AG04450 (cell line): ENCODE results near the gene PRDM2. TPM values are rescaled to one million over a fixed set of nuclear protein-coding genes. Genes with fewer than 3 reads are reported as not detected.
"Not testable (repeated sequence)": the region's sequence is repeated elsewhere in the genome, so short reads cannot be mapped to it uniquely, and the experiment has no call there.

Experiments used
- CTCF ChIA-PET: fragments of 300-600, 350-600 bp; formaldehyde crosslinking; extraction: SDS; loops from one replicate; lab custom pipeline; 2022; ENCODE audit warnings: antibody characterized with exemption, inconsistent platforms; lab: Charles Lee
- POLR2A ChIA-PET: fragments of 350-600 bp; formaldehyde crosslinking; extraction: SDS; loops from one replicate; lab custom pipeline; 2021; ENCODE audit warnings: antibody characterized with exemption, inconsistent platforms; lab: Yijun Ruan, JAX
- DNase-seq: peaks from one replicate; pipeline ENCODE4 v3.0.0-alpha.2; 2011; ENCODE audit warnings: low read depth, low spot score
- H3K27ac ChIP-seq: one replicate; pipeline ENCODE4 v1.5.1; 2012; ENCODE audit warnings: low read depth, low read length, control low read depth
- H3K27me3 ChIP-seq: one replicate; pipeline ENCODE4 v1.6.0; 2012; ENCODE audit warnings: low read length; ENCODE audit not compliant: control insufficient read depth, insufficient read depth
- H3K4me3 ChIP-seq: 2 replicates; pipeline ENCODE4 v1.5.1; 2011; ENCODE audit warnings: mild to moderate bottlenecking, low read depth, low read length, control low read depth
- H3K9me3 ChIP-seq: 2 replicates; pipeline ENCODE4 v1.5.1; 2012; ENCODE audit warnings: low read length; ENCODE audit not compliant: control insufficient read depth, insufficient read depth
- CTCF ChIP-seq: IDR thresholded peaks from 2 replicates; pipeline ENCODE4 v1.5.1; 2011; ENCODE audit warnings: low read depth, low read length, control low read depth, inconsistent platforms
- polyA plus RNA-seq: library from polyadenylated mRNA; depleted of rRNA; stranded (reverse); fragments of >200 nt; gene quantifications from 2 replicates; pipeline ENCODE4 v1.2.3, GENCODE V29; 2011

The PRDM2 gene
- polyA plus RNA-seq, 1 experiment: 16.4 TPM

GRCh38 chr1:13681921-13682320 lies 18.1 kb upstream of the PRDM2 start:
- H3K4me3 ChIP-seq: no peak overlapping the region
- ChIA-PET POLR2A (no interaction called here), CTCF (no interaction called here)
- no peaks in the 10 kb centered on the region for H3K27me3 ChIP-seq
- no peak for TF ChIP-seq CTCF
- no peaks in the 10 kb centered on the region for H3K9me3 ChIP-seq
- DNase-seq: no peak
- no peak overlapping the region for H3K27ac ChIP-seq

GRCh38 chr1:13682444-13682843 lies 17.5 kb upstream of the PRDM2 start:
- no peaks in the 10 kb centered on the region for H3K27me3 ChIP-seq
- no peaks in the 10 kb centered on the region for H3K9me3 ChIP-seq
- CTCF ChIA-PET: no interaction called here
- DNase-seq: no peak
- H3K4me3 ChIP-seq: no peak overlapping the region
- no peak for TF ChIP-seq CTCF
- H3K27ac ChIP-seq: no peak overlapping the region
- POLR2A ChIA-PET: no interaction called here

GRCh38 chr1:13683206-13683605 lies 16.8 kb upstream of the PRDM2 start:
- Histone ChIP-seq H3K27ac (no peak overlapping the region), H3K27me3 (no peaks in the 10 kb centered on the region), H3K4me3 (no peak overlapping the region), H3K9me3 (no peaks in the 10 kb centered on the region)
- ChIA-PET POLR2A (no interaction called here), CTCF (no interaction called here)
- TF ChIP-seq CTCF: no peak
- DNase-seq: no peak

GRCh38 chr1:13687151-13687715 lies 12.8 kb upstream of the PRDM2 start:
- TF ChIP-seq CTCF: no peak
- CTCF ChIA-PET: interaction anchor here (1.4 kb wide), 1 partner anchor 22 kb away, joined by 5 read pairs; no protein-coding TSS in a partner anchor

GRCh38 chr1:13693094-13693493 lies 6.9 kb upstream of the PRDM2 start:
- CTCF ChIA-PET: interaction anchor here (0.7 kb wide), 1 partner anchor 84 kb away, joined by 3 read pairs; no protein-coding TSS in a partner anchor
- H3K4me3 ChIP-seq, H3K27ac ChIP-seq, DNase-seq, POLR2A ChIA-PET, H3K9me3 ChIP-seq, H3K27me3 ChIP-seq: not testable (repeated sequence)

More at GRCh38 chr1:13687151-13687715, 12.8 kb upstream of the PRDM2 start:
- Histone ChIP-seq H3K27ac (no peak overlapping the region), H3K27me3 (no peaks in the 10 kb centered on the region), H3K4me3 (no peak overlapping the region), H3K9me3 (no peaks in the 10 kb centered on the region)
- DNase-seq: no peak
- POLR2A ChIA-PET: no interaction called here
